ENCODE results near the gene RIMBP2.
"Not testable (repeated sequence)": the region's sequence is repeated elsewhere in the genome, so short reads cannot be mapped to it uniquely, and the experiment has no call there.

Gene RIMBP2

GRCh38 chr12:130589540-130590317 is 126.4 kb downstream of the RIMBP2 start:
- no peak for DNase-seq

GRCh38 chr12:130588696-130589539 is 127.2 kb downstream of the RIMBP2 start:
- no peak for DNase-seq

- no peak for DNase-seq
Observed at GRCh38 chr12:130587966-130588365, 128.1 kb downstream of the RIMBP2 start.

GRCh38 chr12:130584475-130584874 is 131.6 kb downstream of the RIMBP2 start:
- not testable (repeated sequence) for DNase-seq

- no peak for DNase-seq
Observed at GRCh38 chr12:130583800-130584199, 132.3 kb downstream of the RIMBP2 start.

- no peak for DNase-seq
Observed at GRCh38 chr12:130583317-130583716, 132.8 kb downstream of the RIMBP2 start.

- no peak for DNase-seq
Observed at GRCh38 chr12:130582286-130582685, 133.8 kb downstream of the RIMBP2 start.

- DNase-seq: no peak
Observed at GRCh38 chr12:130581782-130582181, 134.3 kb downstream of the RIMBP2 start.

GRCh38 chr12:130579231-130579630 is 136.9 kb downstream of the RIMBP2 start:
- DNase-seq: no peak

GRCh38 chr12:130577351-130577750 is 138.7 kb downstream of the RIMBP2 start:
- no peak for DNase-seq

GRCh38 chr12:130576371-130576816 is 139.7 kb downstream of the RIMBP2 start:
- DNase-seq: no peak

- no peak for DNase-seq
Observed at GRCh38 chr12:130574402-130574801, 141.7 kb downstream of the RIMBP2 start.

GRCh38 chr12:130573766-130574165 is 142.3 kb downstream of the RIMBP2 start:
- no peak for DNase-seq

GRCh38 chr12:130573235-130573634 is 142.9 kb downstream of the RIMBP2 start:
- no peak for DNase-seq

- no peak for DNase-seq
Observed at GRCh38 chr12:130572553-130572952, 143.5 kb downstream of the RIMBP2 start.

GRCh38 chr12:130571734-130572133 is 144.4 kb downstream of the RIMBP2 start:
- DNase-seq: no peak

- no peak for DNase-seq
Observed at GRCh38 chr12:130571089-130571488, 145.0 kb downstream of the RIMBP2 start.

GRCh38 chr12:130569521-130569920 is 146.6 kb downstream of the RIMBP2 start:
- no peak for DNase-seq

- no peak for DNase-seq
Observed at GRCh38 chr12:130568501-130568900, 147.6 kb downstream of the RIMBP2 start.

GRCh38 chr12:130568041-130568440 is 148.1 kb downstream of the RIMBP2 start:
- DNase-seq: no peak

- DNase-seq: no peak
Observed at GRCh38 chr12:130566446-130567155, 149.5 kb downstream of the RIMBP2 start.

GRCh38 chr12:130565189-130565588 is 150.9 kb downstream of the RIMBP2 start:
- DNase-seq: no peak

GRCh38 chr12:130563323-130563722 is 152.8 kb downstream of the RIMBP2 start:
- no peak for DNase-seq
